A673 (cell line): ENCODE measurements around the gene SPRED1.

Source experiments
- EZH2 ChIP-seq: fragments of 200-600 bp; sonication (generic); IDR thresholded peaks from 2 replicates; pipeline ENCODE4 v1.6.1; 2017; ENCODE audit warnings: borderline replicate concordance, low read depth, mild to moderate bottlenecking, mixed read lengths, antibody characterized with exemption, low read length; ENCODE audit not compliant: poor library complexity, severe bottlenecking
- TF ChIP-seq, protein P1 (sequence below): fragments of 300-800, 200-600 bp; sonication (generic); conservative IDR thresholded peaks from 2 replicates; pipeline ENCODE4 v1.5.1; 2017; ENCODE audit warnings: low read depth, mild to moderate bottlenecking, antibody characterized with exemption, low read length, moderate library complexity, mixed read lengths

DNA sequence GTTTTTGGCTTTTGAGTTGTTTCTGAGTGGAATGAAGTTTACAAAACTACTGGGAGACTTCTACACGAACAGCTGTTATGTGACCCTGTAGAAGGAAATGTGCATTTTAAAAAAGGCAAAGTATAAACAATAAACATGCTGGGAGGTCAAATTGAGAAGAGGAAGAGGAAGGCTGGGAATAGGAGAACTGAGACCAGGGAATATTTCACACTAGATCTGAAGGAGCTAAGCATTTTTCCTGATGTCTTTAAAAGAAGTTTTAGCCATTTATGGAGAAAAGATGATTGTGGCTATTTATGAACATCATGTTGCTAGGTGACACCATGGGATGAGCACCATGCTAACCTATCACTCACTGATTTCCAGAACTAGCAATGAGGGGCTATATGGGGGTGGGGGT is 125.0 kb downstream of the SPRED1 start:
- TF ChIP-seq, protein P1, sequence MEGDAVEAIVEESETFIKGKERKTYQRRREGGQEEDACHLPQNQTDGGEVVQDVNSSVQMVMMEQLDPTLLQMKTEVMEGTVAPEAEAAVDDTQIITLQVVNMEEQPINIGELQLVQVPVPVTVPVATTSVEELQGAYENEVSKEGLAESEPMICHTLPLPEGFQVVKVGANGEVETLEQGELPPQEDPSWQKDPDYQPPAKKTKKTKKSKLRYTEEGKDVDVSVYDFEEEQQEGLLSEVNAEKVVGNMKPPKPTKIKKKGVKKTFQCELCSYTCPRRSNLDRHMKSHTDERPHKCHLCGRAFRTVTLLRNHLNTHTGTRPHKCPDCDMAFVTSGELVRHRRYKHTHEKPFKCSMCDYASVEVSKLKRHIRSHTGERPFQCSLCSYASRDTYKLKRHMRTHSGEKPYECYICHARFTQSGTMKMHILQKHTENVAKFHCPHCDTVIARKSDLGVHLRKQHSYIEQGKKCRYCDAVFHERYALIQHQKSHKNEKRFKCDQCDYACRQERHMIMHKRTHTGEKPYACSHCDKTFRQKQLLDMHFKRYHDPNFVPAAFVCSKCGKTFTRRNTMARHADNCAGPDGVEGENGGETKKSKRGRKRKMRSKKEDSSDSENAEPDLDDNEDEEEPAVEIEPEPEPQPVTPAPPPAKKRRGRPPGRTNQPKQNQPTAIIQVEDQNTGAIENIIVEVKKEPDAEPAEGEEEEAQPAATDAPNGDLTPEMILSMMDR, result no peak
- TF ChIP-seq EZH2, result no peak
